ENCODE data around the gene ANKRD17.

Gene ANKRD17

GRCh38 chr4:73099143-73099542 is 159.5 kb downstream of the ANKRD17 start:
- Histone ChIP-seq H3K27ac (no peak overlapping the region), H4K20me1 (ENCODE audit: insufficient read depth) (no peaks in the 10 kb centered on the region), H3K27me3 (ENCODE audit: insufficient read depth, low read depth) (no peaks in the 10 kb centered on the region), H3K36me3 (ENCODE audit: insufficient read depth) (no peaks in the 10 kb centered on the region; the same call in 1 of the 2 replicates), H3K4me2 (no peak overlapping the region), H3K9ac (no peak overlapping the region), H3K4me1 (ENCODE audit: low read depth, poor library complexity, severe bottlenecking) (peaks cover 2% of the 10 kb centered on the region), H3K79me2 (ENCODE audit: insufficient read depth, low read depth) (no peaks in the 10 kb centered on the region), H3K4me3 (IDR thresholded peaks at IDR 0.05; ENCODE audit: insufficient read depth, low read depth, low read length) (no peak overlapping the region), H2AFZ (ENCODE audit: low read depth) (no peak overlapping the region)
- TF ChIP-seq CTCF (conservative IDR thresholded peaks at IDR 0.05; ENCODE audit: low read depth, low read length) = no peak

- no peaks in the 10 kb centered on the region; the same call in 1 of the 2 replicates for H3K36me3 ChIP-seq (ENCODE audit: insufficient read depth)
Measured at GRCh38 chr4:73098713-73099112, 159.9 kb downstream of the ANKRD17 start.

GRCh38 chr4:73098016-73098415 is 160.6 kb downstream of the ANKRD17 start:
- H3K4me1 ChIP-seq (ENCODE audit: low read depth, poor library complexity, severe bottlenecking) = no peaks in the 10 kb centered on the region
- H3K27ac ChIP-seq = no peak overlapping the region
- H3K27me3 ChIP-seq (ENCODE audit: insufficient read depth, low read depth) = no peaks in the 10 kb centered on the region
- H3K36me3 ChIP-seq (ENCODE audit: insufficient read depth) = no peaks in the 10 kb centered on the region; the same call in 1 of the 2 replicates
- no peak overlapping the region for H3K4me3 ChIP-seq (IDR thresholded peaks at IDR 0.05; ENCODE audit: insufficient read depth, low read depth, low read length)
- no peaks in the 10 kb centered on the region for H3K79me2 ChIP-seq (ENCODE audit: insufficient read depth, low read depth)
- no peak overlapping the region for H2AFZ ChIP-seq (ENCODE audit: low read depth)
- H3K9ac ChIP-seq = no peak overlapping the region
- H3K4me2 ChIP-seq = no peak overlapping the region
- TF ChIP-seq CTCF (conservative IDR thresholded peaks at IDR 0.05; ENCODE audit: low read depth, low read length) = no peak
- no peaks in the 10 kb centered on the region for H4K20me1 ChIP-seq (ENCODE audit: insufficient read depth)

More at GRCh38 chr4:73098713-73099112, 159.9 kb downstream of the ANKRD17 start:
- H4K20me1 ChIP-seq (ENCODE audit: insufficient read depth) = no peaks in the 10 kb centered on the region
- H3K27ac ChIP-seq = no peak overlapping the region
- H3K27me3 ChIP-seq (ENCODE audit: insufficient read depth, low read depth) = no peaks in the 10 kb centered on the region
- no peaks in the 10 kb centered on the region for H3K4me1 ChIP-seq (ENCODE audit: low read depth, poor library complexity, severe bottlenecking)
- H3K9ac ChIP-seq = no peak overlapping the region
- no peak for TF ChIP-seq CTCF (conservative IDR thresholded peaks at IDR 0.05; ENCODE audit: low read depth, low read length)
- H3K4me2 ChIP-seq = no peak overlapping the region
- no peak overlapping the region for H2AFZ ChIP-seq (ENCODE audit: low read depth)
- no peaks in the 10 kb centered on the region for H3K79me2 ChIP-seq (ENCODE audit: insufficient read depth, low read depth)
- no peak overlapping the region for H3K4me3 ChIP-seq (IDR thresholded peaks at IDR 0.05; ENCODE audit: insufficient read depth, low read depth, low read length)

- Histone ChIP-seq H3K9ac (no peak overlapping the region), H3K27ac (no peak overlapping the region), H2AFZ (ENCODE audit: low read depth) (no peak overlapping the region), H3K4me3 (IDR thresholded peaks at IDR 0.05; ENCODE audit: insufficient read depth, low read depth, low read length) (no peak overlapping the region), H3K27me3 (ENCODE audit: insufficient read depth, low read depth) (no peaks in the 10 kb centered on the region), H3K79me2 (ENCODE audit: insufficient read depth, low read depth) (no peaks in the 10 kb centered on the region), H3K36me3 (ENCODE audit: insufficient read depth) (peaks cover 3% of the 10 kb centered on the region; the same call in 1 of the 2 replicates), H3K4me2 (no peak overlapping the region), H3K4me1 (ENCODE audit: low read depth, poor library complexity, severe bottlenecking) (no peaks in the 10 kb centered on the region), H4K20me1 (ENCODE audit: insufficient read depth) (no peaks in the 10 kb centered on the region)
- TF ChIP-seq CTCF (conservative IDR thresholded peaks at IDR 0.05; ENCODE audit: low read depth, low read length) = no peak
Measured at GRCh38 chr4:73092868-73093267, 165.7 kb downstream of the ANKRD17 start.

Measured in KMS-11 (cell line).